Transverse colon (tissue), 4 donors: ENCODE results near the gene FUOM.

ENCODE experiments used
- CTCF ChIP-seq, 5 experiments: fragments of 200-600 bp in 3 of 5; fragments of 450-650 bp in 2 of 5; sonication (generic) in 3 of 5; IDR thresholded peaks; 1 replicate in 2 of 5; 2 replicates in 3 of 5; pipeline ENCODE4 v1.5.1; 2016 to 2017; ENCODE audit warnings: antibody characterized with exemption in 5 of 5, inconsistent platforms in 3 of 5, mild to moderate bottlenecking in 2 of 5, moderate library complexity in 1 of 5
- POLR2A ChIP-seq: fragments of 450-650 bp; IDR thresholded peaks from one replicate; pipeline ENCODE4 v1.6.1; 2016; ENCODE audit warnings: antibody characterized with exemption, mild to moderate bottlenecking, moderate library complexity
- POLR2AphosphoS5 ChIP-seq, 3 donors: sonication (generic); formaldehyde crosslinking; IDR thresholded peaks; one replicate each; pipeline ENCODE4 v1.6.1; 2016; ENCODE audit warnings: antibody characterized with exemption in 3 of 3

- TF ChIP-seq CTCF (IDR thresholded peaks at IDR 0.05) (no peak), POLR2A (no peak), POLR2AphosphoS5 (IDR thresholded peaks at IDR 0.05) (no peak)
Measured at GRCh38 chr10:133314911-133315310, 42.9 kb downstream of the FUOM start.
